K562 (cell line): ENCODE results near the gene AJUBA. TPM values are rescaled to one million over a fixed set of nuclear protein-coding genes. Genes with fewer than 3 reads are reported as not detected.

ENCODE experiments used
- CCNT2 ChIP-seq: IDR thresholded peaks from 2 replicates; pipeline ENCODE4 v1.6.1; 2011; ENCODE audit warnings: borderline replicate concordance, low read depth, mild to moderate bottlenecking, moderate library complexity, mixed read lengths, low read length; ENCODE audit not compliant: insufficient read length; ENCODE audit errors: extremely low read depth
- EWSR1 ChIP-seq: fragments of 450-650 bp; IDR thresholded peaks from 2 replicates; pipeline ENCODE4 v1.6.1; 2018; ENCODE audit warnings: borderline replicate concordance, mild to moderate bottlenecking, low read depth, moderate library complexity; ENCODE audit not compliant: partially characterized antibody
- GABPB1 ChIP-seq: sonication (generic); formaldehyde crosslinking; IDR thresholded peaks from 2 replicates; pipeline ENCODE4 v1.8.0; 2022; ENCODE audit warnings: mild to moderate bottlenecking, missing genetic modification reagents
- HDAC8 ChIP-seq: fragments of 450-650 bp; IDR thresholded peaks from 2 replicates; pipeline ENCODE4 v1.6.1; 2016; ENCODE audit warnings: mild to moderate bottlenecking, missing genetic modification characterization, moderate library complexity, missing compliant biosample characterization
- KDM4B ChIP-seq, 2 experiments: fragments of 450-650 bp in 1 of 2; sonication (generic) in 1 of 2; IDR thresholded peaks; 2 replicates each; pipeline ENCODE4 v1.6.1; 2016 to 2017; ENCODE audit warnings: borderline replicate concordance in 2 of 2, antibody characterized with exemption in 1 of 2, low read depth in 1 of 2, mild to moderate bottlenecking in 1 of 2
- MXI1 ChIP-seq: IDR thresholded peaks from 2 replicates; pipeline ENCODE4 v1.6.1; 2011; ENCODE audit warnings: low read depth, mild to moderate bottlenecking, improper control_type of control experiment, low read length
- RBFOX2 ChIP-seq: fragments of 200-400 bp; formaldehyde crosslinking; IDR thresholded peaks from 2 replicates; pipeline ENCODE4 v1.6.1; 2017; ENCODE audit warnings: low read depth, mild to moderate bottlenecking, low read length, moderate library complexity
- RCOR1 ChIP-seq, 2 experiments: IDR thresholded peaks; 2 replicates each; pipeline ENCODE4 v1.6.1; 2012; ENCODE audit warnings: low read depth in 2 of 2, low read length in 2 of 2, borderline replicate concordance in 1 of 2, improper control_type of control experiment in 1 of 2
- RFX7 ChIP-seq: fragments of 250-450 bp; sonication (Bioruptor Pico); IDR thresholded peaks from 2 replicates; pipeline ENCODE4 v1.5.1; 2021; ENCODE audit warnings: mild to moderate bottlenecking
- SIRT6 ChIP-seq: IDR thresholded peaks from one replicate; pipeline ENCODE4 v1.6.1; 2012; ENCODE audit warnings: low read depth, mild to moderate bottlenecking, control low read depth, inconsistent platforms, low read length, moderate library complexity
- SRSF3 ChIP-seq: fragments of 200-400 bp; formaldehyde crosslinking; IDR thresholded peaks from 2 replicates; pipeline ENCODE4 v1.6.1; 2016; ENCODE audit warnings: mild to moderate bottlenecking, low read length, moderate library complexity; ENCODE audit not compliant: insufficient read depth
- SRSF9 ChIP-seq: fragments of 200-400 bp; formaldehyde crosslinking; IDR thresholded peaks from 2 replicates; pipeline ENCODE4 v1.6.1; 2017; ENCODE audit warnings: low read depth, low read length, borderline replicate concordance
- ZBTB17 ChIP-seq: fragments of 450-650 bp; formaldehyde crosslinking; IDR thresholded peaks from 2 replicates; pipeline ENCODE4 v1.4.0; 2020; ENCODE audit warnings: mild to moderate bottlenecking
- ZNF143 ChIP-seq: sonication (generic); formaldehyde crosslinking; IDR thresholded peaks from 2 replicates; pipeline ENCODE4 v1.9.0; 2022; ENCODE audit warnings: mild to moderate bottlenecking, missing genetic modification reagents
- ZNF780A ChIP-seq: fragments of 250-450 bp; sonication (Bioruptor Pico); IDR thresholded peaks from 2 replicates; pipeline ENCODE4 v1.5.0; 2021; ENCODE audit warnings: mild to moderate bottlenecking
- polyA plus RNA-seq, 8 experiments: library from polyadenylated mRNA; depleted of rRNA in 4 of 8; stranded (reverse) in 5 of 8; unstranded in 3 of 8; fragments of >200 nt; fragmentation: Nextera tagmentation in 2 of 8; fragmentation: Illumina TruSeq in 1 of 8; extraction: Ambion mirVana in 2 of 8; extraction: Trizol in 1 of 8; gene quantifications; 2 replicates each; pipeline versions ENCODE4 v1.2.1 to v1.2.3, GENCODE V29; 2011 to 2014; ENCODE audit warnings: inconsistent platforms in 1 of 8, missing spikeins in 1 of 8
- total RNA-seq, 7 experiments: library from RNA; depleted of rRNA in 6 of 7; stranded (reverse); fragments of >200 nt in 6 of 7; fragmentation: Illumina TruSeq in 2 of 7; extraction: Trizol in 2 of 7; gene quantifications; 2 replicates each; pipeline versions ENCODE4 v1.2.1 to v1.2.3, GENCODE V29; 2011 to 2021; ENCODE audit warnings: low replicate concordance in 1 of 7
- TF ChIP-seq, protein P1 (sequence below): fragments of 250-450 bp; sonication (Bioruptor Pico); IDR thresholded peaks from 2 replicates; pipeline ENCODE4 v1.5.0; 2022; ENCODE audit warnings: mild to moderate bottlenecking
- TF ChIP-seq, protein P2 (sequence below): fragments of 450-650 bp; IDR thresholded peaks from 2 replicates; pipeline ENCODE4 v1.6.1; 2016; ENCODE audit warnings: low read depth

AJUBA gene
- total and polyA plus RNA-seq, 9 of the 15 experiments (the other 6 are each of a cell fraction or from before 2014, with no cell fraction given), result 0.73 to 4.7 (median 2.8) TPM

DNA sequence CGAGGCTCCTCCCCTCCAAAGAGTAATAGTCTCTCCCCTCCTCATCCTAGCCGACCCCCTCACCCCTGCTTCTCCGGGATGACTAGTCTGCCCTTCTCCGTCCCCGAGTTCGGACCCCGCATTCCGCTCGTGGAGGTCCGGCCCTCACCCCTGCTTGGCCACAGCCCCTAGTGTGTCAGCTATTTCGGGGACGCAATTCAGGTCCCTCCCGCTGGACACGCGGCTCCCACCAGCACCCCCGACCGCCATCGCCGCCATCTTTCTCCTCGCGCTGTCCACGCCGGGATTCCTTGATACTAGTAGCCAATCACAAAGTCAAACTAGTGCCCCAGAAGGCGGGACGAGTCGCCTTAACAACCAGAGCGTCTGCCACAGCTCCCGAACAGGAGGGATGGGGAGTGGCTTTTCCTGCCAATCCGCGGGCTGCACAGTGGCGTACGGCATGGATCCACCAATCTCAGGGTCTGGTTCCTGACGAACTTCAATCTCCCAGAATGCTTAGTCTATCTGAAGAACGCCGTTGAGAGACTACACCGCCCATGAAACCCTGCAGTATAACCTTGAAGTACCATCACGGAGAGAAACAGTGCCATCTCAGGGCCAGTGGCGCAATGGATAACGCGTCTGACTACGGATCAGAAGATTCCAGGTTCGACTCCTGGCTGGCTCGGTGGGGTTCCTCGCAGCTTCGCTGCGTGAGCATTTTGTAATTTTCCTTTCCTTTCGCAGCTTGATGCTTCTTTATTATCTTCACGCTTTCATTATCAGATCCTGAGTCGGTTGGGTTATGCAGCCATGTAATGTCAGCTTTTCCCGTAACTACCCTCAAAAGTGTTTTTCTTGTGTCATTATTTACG, 53.0 kb downstream of the AJUBA start, which contains the start of gene PRMT5 (continued):
- TF ChIP-seq KDM4B (IDR thresholded peaks at IDR 0.05; ENCODE audit: borderline replicate concordance in 2 of 2, low read depth in 1 of 2) (peak in 1 of 2 experiments; percentile 59; a peak in 1 of 4 replicates), RFX7 (CRISPR knock-in tag) (no peak), ZBTB17 (CRISPR knock-in tag) (no peak), HDAC8 (tag) (no peak), EWSR1 (no peak), RBFOX2 (peak; percentile 99), SRSF3 (no peak), ZNF780A (no peak), CCNT2 (no peak), RCOR1 (IDR thresholded peaks at IDR 0.05; ENCODE audit: borderline replicate concordance in 1 of 2, low read depth in 2 of 2, low read length in 2 of 2) (no peak; a peak in 1 of 4 replicates), SIRT6 (no peak), GABPB1 (CRISPR knock-in tag) (peak; percentile 58; the same call in 1 of the 2 replicates), MXI1 (peak; percentile 90), ZNF143 (peak; percentile 79), SRSF9 (no peak)
- TF ChIP-seq, protein P1, sequence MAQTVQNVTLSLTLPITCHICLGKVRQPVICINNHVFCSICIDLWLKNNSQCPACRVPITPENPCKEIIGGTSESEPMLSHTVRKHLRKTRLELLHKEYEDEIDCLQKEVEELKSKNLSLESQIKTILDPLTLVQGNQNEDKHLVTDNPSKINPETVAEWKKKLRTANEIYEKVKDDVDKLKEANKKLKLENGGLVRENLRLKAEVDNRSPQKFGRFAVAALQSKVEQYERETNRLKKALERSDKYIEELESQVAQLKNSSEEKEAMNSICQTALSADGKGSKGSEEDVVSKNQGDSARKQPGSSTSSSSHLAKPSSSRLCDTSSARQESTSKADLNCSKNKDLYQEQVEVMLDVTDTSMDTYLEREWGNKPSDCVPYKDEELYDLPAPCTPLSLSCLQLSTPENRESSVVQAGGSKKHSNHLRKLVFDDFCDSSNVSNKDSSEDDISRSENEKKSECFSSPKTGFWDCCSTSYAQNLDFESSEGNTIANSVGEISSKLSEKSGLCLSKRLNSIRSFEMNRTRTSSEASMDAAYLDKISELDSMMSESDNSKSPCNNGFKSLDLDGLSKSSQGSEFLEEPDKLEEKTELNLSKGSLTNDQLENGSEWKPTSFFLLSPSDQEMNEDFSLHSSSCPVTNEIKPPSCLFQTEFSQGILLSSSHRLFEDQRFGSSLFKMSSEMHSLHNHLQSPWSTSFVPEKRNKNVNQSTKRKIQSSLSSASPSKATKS, result no peak
- TF ChIP-seq, protein P2, sequence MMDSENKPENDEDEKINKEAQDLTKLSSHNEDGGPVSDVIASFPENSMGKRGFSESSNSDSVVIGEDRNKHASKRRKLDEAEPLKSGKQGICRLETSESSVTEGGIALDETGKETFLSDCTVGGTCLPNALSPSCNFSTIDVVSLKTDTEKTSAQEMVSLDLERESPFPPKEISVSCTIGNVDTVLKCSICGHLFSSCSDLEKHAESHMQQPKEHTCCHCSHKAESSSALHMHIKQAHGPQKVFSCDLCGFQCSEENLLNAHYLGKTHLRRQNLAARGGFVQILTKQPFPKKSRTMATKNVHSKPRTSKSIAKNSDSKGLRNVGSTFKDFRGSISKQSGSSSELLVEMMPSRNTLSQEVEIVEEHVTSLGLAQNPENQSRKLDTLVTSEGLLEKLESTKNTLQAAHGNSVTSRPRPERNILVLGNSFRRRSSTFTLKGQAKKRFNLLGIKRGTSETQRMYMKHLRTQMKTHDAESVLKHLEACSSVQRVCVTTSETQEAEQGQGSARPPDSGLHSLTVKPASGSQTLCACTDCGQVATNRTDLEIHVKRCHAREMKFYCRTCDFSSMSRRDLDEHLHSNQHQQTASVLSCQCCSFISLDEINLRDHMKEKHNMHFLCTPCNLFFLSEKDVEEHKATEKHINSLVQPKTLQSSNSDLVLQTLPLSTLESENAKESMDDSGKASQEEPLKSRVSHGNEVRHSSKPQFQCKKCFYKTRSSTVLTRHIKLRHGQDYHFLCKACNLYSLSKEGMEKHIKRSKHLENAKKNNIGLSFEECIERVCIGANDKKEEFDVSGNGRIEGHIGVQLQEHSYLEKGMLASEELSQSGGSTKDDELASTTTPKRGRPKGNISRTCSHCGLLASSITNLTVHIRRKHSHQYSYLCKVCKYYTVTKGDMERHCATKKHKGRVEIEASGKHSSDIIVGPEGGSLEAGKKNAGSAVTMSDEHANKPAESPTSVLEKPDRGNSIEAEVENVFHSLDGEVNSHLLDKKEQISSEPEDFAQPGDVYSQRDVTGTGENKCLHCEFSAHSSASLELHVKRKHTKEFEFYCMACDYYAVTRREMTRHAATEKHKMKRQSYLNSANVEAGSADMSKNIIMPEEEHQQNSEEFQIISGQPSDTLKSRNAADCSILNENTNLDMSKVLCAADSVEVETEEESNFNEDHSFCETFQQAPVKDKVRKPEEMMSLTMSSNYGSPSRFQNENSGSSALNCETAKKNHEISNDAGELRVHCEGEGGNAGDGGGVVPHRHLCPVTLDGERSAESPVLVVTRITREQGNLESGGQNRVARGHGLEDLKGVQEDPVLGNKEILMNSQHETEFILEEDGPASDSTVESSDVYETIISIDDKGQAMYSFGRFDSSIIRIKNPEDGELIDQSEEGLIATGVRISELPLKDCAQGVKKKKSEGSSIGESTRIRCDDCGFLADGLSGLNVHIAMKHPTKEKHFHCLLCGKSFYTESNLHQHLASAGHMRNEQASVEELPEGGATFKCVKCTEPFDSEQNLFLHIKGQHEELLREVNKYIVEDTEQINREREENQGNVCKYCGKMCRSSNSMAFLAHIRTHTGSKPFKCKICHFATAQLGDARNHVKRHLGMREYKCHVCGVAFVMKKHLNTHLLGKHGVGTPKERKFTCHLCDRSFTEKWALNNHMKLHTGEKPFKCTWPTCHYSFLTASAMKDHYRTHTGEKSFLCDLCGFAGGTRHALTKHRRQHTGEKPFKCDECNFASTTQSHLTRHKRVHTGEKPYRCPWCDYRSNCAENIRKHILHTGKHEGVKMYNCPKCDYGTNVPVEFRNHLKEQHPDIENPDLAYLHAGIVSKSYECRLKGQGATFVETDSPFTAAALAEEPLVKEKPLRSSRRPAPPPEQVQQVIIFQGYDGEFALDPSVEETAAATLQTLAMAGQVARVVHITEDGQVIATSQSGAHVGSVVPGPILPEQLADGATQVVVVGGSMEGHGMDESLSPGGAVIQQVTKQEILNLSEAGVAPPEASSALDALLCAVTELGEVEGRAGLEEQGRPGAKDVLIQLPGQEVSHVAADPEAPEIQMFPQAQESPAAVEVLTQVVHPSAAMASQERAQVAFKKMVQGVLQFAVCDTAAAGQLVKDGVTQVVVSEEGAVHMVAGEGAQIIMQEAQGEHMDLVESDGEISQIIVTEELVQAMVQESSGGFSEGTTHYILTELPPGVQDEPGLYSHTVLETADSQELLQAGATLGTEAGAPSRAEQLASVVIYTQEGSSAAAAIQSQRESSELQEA, result peak; percentile 72; the same call in 1 of the 2 replicates
